GM23248 (cell line): ENCODE results near the gene AQR. TPM values are rescaled to one million over a fixed set of nuclear protein-coding genes. Genes with fewer than 3 reads are reported as not detected.

Source experiments
- DNase-seq: peaks from one replicate; pipeline ENCODE4 v3.0.0-alpha.2; 2015
- H2AFZ ChIP-seq: fragments of 200-600 bp; sonication (generic); 2 replicates; pipeline ENCODE4 v1.6.1; 2016; ENCODE audit warnings: antibody characterized with exemption
- H3F3A ChIP-seq: fragments of 200-600 bp; sonication (generic); 2 replicates; pipeline ENCODE4 v1.6.1; 2016; ENCODE audit warnings: mild to moderate bottlenecking, antibody characterized with exemption, mixed run types; ENCODE audit not compliant: insufficient read depth
- H3K27ac ChIP-seq: fragments of 200-600 bp; sonication (generic); 2 replicates; pipeline ENCODE4 v1.5.1; 2016; ENCODE audit warnings: mild to moderate bottlenecking
- H3K27me3 ChIP-seq: fragments of 200-600 bp; sonication (generic); replicated peaks from 2 replicates; pipeline ENCODE4 v1.6.1; 2016; ENCODE audit warnings: mild to moderate bottlenecking; ENCODE audit not compliant: insufficient read depth
- H3K36me3 ChIP-seq: fragments of 200-600 bp; sonication (generic); 2 replicates; pipeline ENCODE4 v1.6.1; 2016; ENCODE audit warnings: low read depth, mild to moderate bottlenecking
- H3K4me1 ChIP-seq: fragments of 200-600 bp; sonication (generic); 2 replicates; pipeline ENCODE4 v1.6.1; 2016; ENCODE audit warnings: mild to moderate bottlenecking; ENCODE audit not compliant: insufficient read depth
- H3K4me2 ChIP-seq: fragments of 200-600 bp; sonication (generic); one replicate; pipeline ENCODE4 v1.6.1; 2016; ENCODE audit warnings: mild to moderate bottlenecking; ENCODE audit not compliant: unreplicated experiment
- H3K4me3 ChIP-seq: fragments of 200-600 bp; sonication (generic); 2 replicates; pipeline ENCODE4 v1.5.1; 2016; ENCODE audit warnings: mild to moderate bottlenecking
- H3K79me2 ChIP-seq: fragments of 200-600 bp; sonication (generic); 2 replicates; pipeline ENCODE4 v1.6.1; 2016; ENCODE audit warnings: mild to moderate bottlenecking; ENCODE audit not compliant: insufficient read depth
- H3K9ac ChIP-seq: fragments of 200-600 bp; sonication (generic); 2 replicates; pipeline ENCODE4 v1.6.1; 2016; ENCODE audit warnings: mild to moderate bottlenecking
- H3K9me2 ChIP-seq: fragments of 200-600 bp; sonication (generic); 2 replicates; pipeline ENCODE4 v1.6.1; 2016; ENCODE audit warnings: mixed run types, mild to moderate bottlenecking, moderate library complexity; ENCODE audit not compliant: insufficient read depth
- H3K9me3 ChIP-seq: fragments of 200-600 bp; sonication (generic); one replicate; pipeline ENCODE4 v1.6.1; 2017; ENCODE audit warnings: low read depth
- H4K20me1 ChIP-seq: fragments of 200-600 bp; sonication (generic); 2 replicates; pipeline ENCODE4 v1.6.0; 2016; ENCODE audit not compliant: insufficient read depth
- EZH2 ChIP-seq: fragments of 200-600 bp; sonication (generic); IDR thresholded peaks from 2 replicates; pipeline ENCODE4 v1.6.1; 2018; ENCODE audit warnings: antibody characterized with exemption, mild to moderate bottlenecking; ENCODE audit not compliant: insufficient read depth, poor library complexity, severe bottlenecking
- EZH2phosphoT487 ChIP-seq: fragments of 200-600 bp; sonication (generic); IDR thresholded peaks from 2 replicates; pipeline ENCODE4 v1.6.1; 2018; ENCODE audit warnings: antibody characterized with exemption, moderate library complexity, mild to moderate bottlenecking, low read depth; ENCODE audit not compliant: insufficient read depth
- WGBS, 2 experiments: methylation state at CpG; one replicate each; pipeline ENCODE4 v1.1.6; 2015 to 2017; ENCODE audit warnings: low lambda C conversion rate in 2 of 2, low coverage in 1 of 2; ENCODE audit errors: missing lambda C conversion rate in 2 of 2; 5-methylcytosine and 5-hydroxymethylcytosine counted together
- in situ Hi-C: fragments of 300-500 bp; cut with MboI; formaldehyde crosslinking; loops from 2 replicates; pipeline ENCODE4 v1.15.0; 2020
- polyA plus RNA-seq: library from polyadenylated mRNA; unstranded; fragments of >200 nt; fragmentation: Nextera tagmentation; extraction: Ambion mirVana; gene quantifications from 2 replicates; pipeline ENCODE4 v1.2.1, GENCODE V29; 2016
- total RNA-seq: library from RNA; depleted of rRNA; stranded (reverse); fragments of >200 nt; shearing (Covaris generic); gene quantifications from 2 replicates; pipeline ENCODE4 v1.2.3, GENCODE V29; 2014

AQR gene
- total and polyA plus RNA-seq, 2 experiments from 2014 or later = 14.3 to 18.2 TPM

- H3K9me3 ChIP-seq = no peaks in the 10 kb centered on the region
- H3K9me2 ChIP-seq = no peaks in the 10 kb centered on the region
- TF ChIP-seq EZH2phosphoT487 (no peak), EZH2 (no peak)
- H2AFZ ChIP-seq = no peak overlapping the region
- no peaks in the 10 kb centered on the region for H3K4me1 ChIP-seq
- H3F3A ChIP-seq = no peaks in the 10 kb centered on the region
- no peaks in the 10 kb centered on the region for H3K36me3 ChIP-seq
- H3K79me2 ChIP-seq = no peaks in the 10 kb centered on the region
- no peaks in the 10 kb centered on the region for H4K20me1 ChIP-seq
- H3K9ac ChIP-seq = no peak overlapping the region
- no peak overlapping the region for H3K4me3 ChIP-seq
- no peak overlapping the region for H3K4me2 ChIP-seq
- 0 out of 2 replicates have a peak, but pooled peaks cover 4% of the 10 kb centered on the region for H3K27me3 ChIP-seq
- no peak overlapping the region for H3K27ac ChIP-seq
- WGBS, 2 experiments = 82 to 90% methylated on average over 4 of the region's 4 CpGs
- DNase-seq = no peak
- in situ Hi-C loops = no loop called here
These were observed 24.3 kb upstream of the AQR start for GRCh38 chr15:34993877-34994276.

- no peak overlapping the region for H2AFZ ChIP-seq
- no peaks in the 10 kb centered on the region for H3K9me2 ChIP-seq
- no peak overlapping the region for H3K9ac ChIP-seq
- H3K27ac ChIP-seq = no peak overlapping the region
- TF ChIP-seq EZH2phosphoT487 = no peak
- WGBS, 2 experiments = 93 to 95% methylated on average over 6 of the region's 6 CpGs
- H3K36me3 ChIP-seq = no peaks in the 10 kb centered on the region
- no peak overlapping the region for H3K4me2 ChIP-seq
- H3K79me2 ChIP-seq = no peaks in the 10 kb centered on the region
- no peaks in the 10 kb centered on the region for H4K20me1 ChIP-seq
- peak; percentile 7 for DNase-seq
- in situ Hi-C loops = no loop called here
- H3K4me1 ChIP-seq = no peaks in the 10 kb centered on the region
- H3K4me3 ChIP-seq = no peak overlapping the region
- H3K27me3 ChIP-seq = 0 out of 2 replicates have a peak, but pooled peaks cover 4% of the 10 kb centered on the region
- H3K9me3 ChIP-seq = no peaks in the 10 kb centered on the region
- H3F3A ChIP-seq = no peaks in the 10 kb centered on the region
These were observed 23.9 kb upstream of the AQR start for GRCh38 chr15:34993412-34993811.

GRCh38 chr15:34988027-34988902 lies 18.7 kb upstream of the AQR start, which contains the start of gene ZNF770:
ZNF770 (minus strand) TSS chr15:34988287; CDS start chr15:34983434, 4,853 bp downstream.
- H4K20me1 ChIP-seq = no peaks in the 10 kb centered on the region
- peak within 1 kb of the TSS; percentile 96 for H3K4me2 ChIP-seq
- H3K4me1 ChIP-seq = peaks cover 20% of the 10 kb centered on the region
- peak within 1 kb of the TSS; percentile 96 for H3K27ac ChIP-seq
- H3K9me2 ChIP-seq = no peaks in the 10 kb centered on the region
- no peaks in the 10 kb centered on the region; the same call in 1 of the 2 replicates for H3F3A ChIP-seq
- H3K27me3 ChIP-seq = no peaks in the 10 kb centered on the region
- peak; percentile 89 for DNase-seq
- H3K9ac ChIP-seq = peak within 1 kb of the TSS; percentile 98
- H3K4me3 ChIP-seq = peak within 1 kb of the TSS; percentile 98
- in situ Hi-C loops = no loop called here
- 0 out of 2 replicates have a peak, but pooled peaks cover 6% of the 10 kb centered on the region for H3K36me3 ChIP-seq
- 1% methylated on average over 55 to 60 of the region's 60 CpGs for WGBS, 2 experiments
- no peak for TF ChIP-seq EZH2phosphoT487
- peak within 1 kb of the TSS; percentile 100 for H2AFZ ChIP-seq
- H3K79me2 ChIP-seq = peaks cover 48% of the 10 kb centered on the region
- no peaks in the 10 kb centered on the region for H3K9me3 ChIP-seq

GRCh38 chr15:34987609-34988026 lies 18.1 kb upstream of the AQR start:
- Histone ChIP-seq H3K9me3 (no peaks in the 10 kb centered on the region), H3K4me3 (peak overlapping the region; percentile 98), H3K79me2 (peaks cover 55% of the 10 kb centered on the region), H3K36me3 (peaks cover 13% of the 10 kb centered on the region; the same call in 1 of the 2 replicates), H2AFZ (peak overlapping the region; percentile 100), H3K4me1 (peaks cover 20% of the 10 kb centered on the region), H3K27ac (peak overlapping the region; percentile 96), H3K4me2 (peak overlapping the region; percentile 96), H3K9me2 (no peaks in the 10 kb centered on the region), H3F3A (no peaks in the 10 kb centered on the region; the same call in 1 of the 2 replicates), H3K27me3 (no peaks in the 10 kb centered on the region), H4K20me1 (no peaks in the 10 kb centered on the region), H3K9ac (peak overlapping the region; percentile 98)
- DNase-seq = no peak
- in situ Hi-C loops = no loop called here
- no peak for TF ChIP-seq EZH2phosphoT487
- TF ChIP-seq EZH2 = no peak
- WGBS, 2 experiments = 1 to 2% methylated on average over 16 of the region's 16 CpGs
